Panc1 (cell line): ENCODE data around the gene LDLR. TPM values are rescaled to one million over a fixed set of nuclear protein-coding genes. Genes with fewer than 3 reads are reported as not detected.

Source experiments
- ATAC-seq: fragments of 200-7000 bp; cut with Tn5 transposase; 2 replicates; pipeline ENCODE4 v1.9.1; 2020; ENCODE audit warnings: mild to moderate bottlenecking, moderate library complexity
- BruUV-seq: library from RNA; stranded (reverse); fragments of 400-500 nt; replicated peaks from 2 replicates; lab custom pipeline; 2021; lab: Mats Ljungman, UMichigan
- CTCF ChIA-PET: fragments of 300-600 bp; sonication (Branson Sonifier 250); formaldehyde crosslinking; loops from one replicate; lab custom pipeline; 2022; ENCODE audit warnings: antibody characterized with exemption; lab: Charles Lee
- POLR2A ChIA-PET: fragments of 300-600 bp; sonication (Branson Sonifier 250); formaldehyde crosslinking; loops from one replicate; lab custom pipeline; 2022; ENCODE audit warnings: antibody characterized with exemption; lab: Charles Lee
- DNase-seq: peaks from one replicate; pipeline ENCODE4 v3.0.0-alpha.2; 2010; ENCODE audit warnings: low read depth, low spot score
- H3K27ac ChIP-seq: 2 replicates; pipeline ENCODE4 v1.5.1; 2011; ENCODE audit warnings: mild to moderate bottlenecking, low read length, inconsistent platforms
- H3K27me3 ChIP-seq: fragments of 200-500 bp; sonication (Bioruptor generic); 2 replicates; pipeline ENCODE4 v1.6.0; 2014; ENCODE audit warnings: low read length, inconsistent platforms; ENCODE audit not compliant: control insufficient read depth, insufficient read depth
- H3K36me3 ChIP-seq: fragments of 200-500 bp; sonication (Bioruptor generic); 2 replicates; pipeline ENCODE4 v1.5.1; 2014; ENCODE audit warnings: inconsistent platforms, mild to moderate bottlenecking, low read length, moderate library complexity; ENCODE audit not compliant: control insufficient read depth, insufficient read depth
- H3K4me1 ChIP-seq: 2 replicates; pipeline ENCODE4 v1.5.1; 2011; ENCODE audit warnings: inconsistent platforms, mild to moderate bottlenecking, low read length, moderate library complexity; ENCODE audit not compliant: control insufficient read depth, insufficient read depth
- H3K4me3 ChIP-seq, 2 experiments: 2 replicates each; pipeline ENCODE4 v1.5.1; 2011 to 2012; ENCODE audit warnings: low read depth in 2 of 2, low read length in 2 of 2, mild to moderate bottlenecking in 2 of 2, inconsistent platforms in 1 of 2, moderate library complexity in 1 of 2
- H3K9me3 ChIP-seq: fragments of 200-500 bp; sonication (Bioruptor generic); 2 replicates; pipeline ENCODE4 v1.5.1; 2014; ENCODE audit warnings: low read depth, mild to moderate bottlenecking, inconsistent platforms, low read length, moderate library complexity; ENCODE audit not compliant: control insufficient read depth, insufficient read depth
- POLR2AphosphoS5 ChIP-seq: IDR thresholded peaks from 2 replicates; pipeline ENCODE4 v1.6.1; 2012; ENCODE audit warnings: mild to moderate bottlenecking, low read depth, low read length, moderate library complexity
- SIN3A ChIP-seq: IDR thresholded peaks from 2 replicates; pipeline ENCODE4 v1.6.1; 2012; ENCODE audit warnings: low read depth, mild to moderate bottlenecking, low read length, moderate library complexity, borderline replicate concordance; ENCODE audit not compliant: insufficient read depth
- TCF7L2 ChIP-seq: IDR thresholded peaks from 2 replicates; pipeline ENCODE4 v1.6.1; 2011; ENCODE audit warnings: mild to moderate bottlenecking, low read depth, low read length, inconsistent platforms
- in situ Hi-C: cut with HindIII; loops from 2 replicates; pipeline ENCODE4 v1.10.0; 2016; ENCODE audit warnings: low sequenced_read_pairs, low pct_unique_long_range_greater_than_20kb
- intact Hi-C: fragments of 100-400 bp; cut with micrococcal nuclease; formaldehyde crosslinking; loops from one replicate; pipeline ENCODE4 v1.10.0; 2022; ENCODE audit not compliant: unreplicated experiment
- total RNA-seq: library from RNA; stranded (reverse); gene quantifications from one replicate; pipeline ENCODE4 v1.2.1, GENCODE V29; 2021; ENCODE audit not compliant: unreplicated experiment
- TF ChIP-seq, protein P1 (sequence below): fragments of 450-650 bp; IDR thresholded peaks from 2 replicates; pipeline ENCODE4 v1.5.1; 2017; ENCODE audit warnings: mild to moderate bottlenecking
- TF ChIP-seq, protein P2 (sequence below), 2 experiments: IDR thresholded peaks; 2 replicates each; pipeline ENCODE4 v1.6.1; 2011 to 2012; ENCODE audit warnings: low read depth in 2 of 2, control low read depth in 1 of 2, low read length in 1 of 2, mild to moderate bottlenecking in 1 of 2, moderate library complexity in 1 of 2; ENCODE audit not compliant: insufficient read depth in 1 of 2

LDLR gene
- total RNA-seq, 1 experiment from 2014 or later: 203 TPM

DNA sequence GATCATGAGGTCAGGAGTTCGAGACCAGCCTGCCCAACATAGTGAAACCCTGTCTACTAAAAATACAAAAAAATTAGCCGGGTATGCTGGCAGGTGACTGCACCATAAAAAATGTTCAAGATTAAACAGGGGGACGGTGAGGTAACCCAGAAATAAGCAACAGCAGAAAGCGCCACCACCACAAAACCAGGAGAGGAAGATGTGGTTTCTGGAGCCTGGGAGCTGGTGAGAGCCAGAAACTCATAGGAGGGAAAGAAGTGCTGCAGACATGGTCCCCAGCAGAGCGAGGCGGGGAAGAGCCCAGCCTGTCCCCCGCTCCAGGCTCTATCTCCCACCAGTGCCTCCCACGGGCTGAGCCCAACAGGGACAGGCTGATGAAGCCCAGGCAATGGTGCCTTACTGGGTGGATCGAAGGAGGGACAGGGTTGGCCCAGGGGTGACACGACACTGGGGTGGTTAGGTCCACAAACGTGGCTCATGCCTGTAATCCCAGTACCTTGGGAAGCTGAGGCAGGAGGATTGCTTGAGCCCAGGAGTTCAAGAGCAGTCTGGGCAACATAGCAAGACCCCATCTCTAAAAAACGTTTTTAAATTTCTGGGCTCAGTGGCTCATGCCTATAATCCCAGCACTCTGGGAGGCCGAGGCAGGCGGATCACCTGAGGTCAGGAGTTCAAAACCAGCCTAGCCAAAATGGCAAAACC lies 47.3 kb downstream of the LDLR start:
- TF ChIP-seq POLR2AphosphoS5 (no peak), SIN3A (no peak), TCF7L2 (no peak)
- TF ChIP-seq, protein P1, sequence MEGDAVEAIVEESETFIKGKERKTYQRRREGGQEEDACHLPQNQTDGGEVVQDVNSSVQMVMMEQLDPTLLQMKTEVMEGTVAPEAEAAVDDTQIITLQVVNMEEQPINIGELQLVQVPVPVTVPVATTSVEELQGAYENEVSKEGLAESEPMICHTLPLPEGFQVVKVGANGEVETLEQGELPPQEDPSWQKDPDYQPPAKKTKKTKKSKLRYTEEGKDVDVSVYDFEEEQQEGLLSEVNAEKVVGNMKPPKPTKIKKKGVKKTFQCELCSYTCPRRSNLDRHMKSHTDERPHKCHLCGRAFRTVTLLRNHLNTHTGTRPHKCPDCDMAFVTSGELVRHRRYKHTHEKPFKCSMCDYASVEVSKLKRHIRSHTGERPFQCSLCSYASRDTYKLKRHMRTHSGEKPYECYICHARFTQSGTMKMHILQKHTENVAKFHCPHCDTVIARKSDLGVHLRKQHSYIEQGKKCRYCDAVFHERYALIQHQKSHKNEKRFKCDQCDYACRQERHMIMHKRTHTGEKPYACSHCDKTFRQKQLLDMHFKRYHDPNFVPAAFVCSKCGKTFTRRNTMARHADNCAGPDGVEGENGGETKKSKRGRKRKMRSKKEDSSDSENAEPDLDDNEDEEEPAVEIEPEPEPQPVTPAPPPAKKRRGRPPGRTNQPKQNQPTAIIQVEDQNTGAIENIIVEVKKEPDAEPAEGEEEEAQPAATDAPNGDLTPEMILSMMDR: no peak
- TF ChIP-seq, protein P2, sequence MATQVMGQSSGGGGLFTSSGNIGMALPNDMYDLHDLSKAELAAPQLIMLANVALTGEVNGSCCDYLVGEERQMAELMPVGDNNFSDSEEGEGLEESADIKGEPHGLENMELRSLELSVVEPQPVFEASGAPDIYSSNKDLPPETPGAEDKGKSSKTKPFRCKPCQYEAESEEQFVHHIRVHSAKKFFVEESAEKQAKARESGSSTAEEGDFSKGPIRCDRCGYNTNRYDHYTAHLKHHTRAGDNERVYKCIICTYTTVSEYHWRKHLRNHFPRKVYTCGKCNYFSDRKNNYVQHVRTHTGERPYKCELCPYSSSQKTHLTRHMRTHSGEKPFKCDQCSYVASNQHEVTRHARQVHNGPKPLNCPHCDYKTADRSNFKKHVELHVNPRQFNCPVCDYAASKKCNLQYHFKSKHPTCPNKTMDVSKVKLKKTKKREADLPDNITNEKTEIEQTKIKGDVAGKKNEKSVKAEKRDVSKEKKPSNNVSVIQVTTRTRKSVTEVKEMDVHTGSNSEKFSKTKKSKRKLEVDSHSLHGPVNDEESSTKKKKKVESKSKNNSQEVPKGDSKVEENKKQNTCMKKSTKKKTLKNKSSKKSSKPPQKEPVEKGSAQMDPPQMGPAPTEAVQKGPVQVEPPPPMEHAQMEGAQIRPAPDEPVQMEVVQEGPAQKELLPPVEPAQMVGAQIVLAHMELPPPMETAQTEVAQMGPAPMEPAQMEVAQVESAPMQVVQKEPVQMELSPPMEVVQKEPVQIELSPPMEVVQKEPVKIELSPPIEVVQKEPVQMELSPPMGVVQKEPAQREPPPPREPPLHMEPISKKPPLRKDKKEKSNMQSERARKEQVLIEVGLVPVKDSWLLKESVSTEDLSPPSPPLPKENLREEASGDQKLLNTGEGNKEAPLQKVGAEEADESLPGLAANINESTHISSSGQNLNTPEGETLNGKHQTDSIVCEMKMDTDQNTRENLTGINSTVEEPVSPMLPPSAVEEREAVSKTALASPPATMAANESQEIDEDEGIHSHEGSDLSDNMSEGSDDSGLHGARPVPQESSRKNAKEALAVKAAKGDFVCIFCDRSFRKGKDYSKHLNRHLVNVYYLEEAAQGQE (IDR thresholded peaks at IDR 0.05; ENCODE audit: insufficient read depth in 1 of 2, low read depth in 2 of 2, low read length in 1 of 2): no peak
- POLR2A ChIA-PET: no interaction called here
- intact Hi-C loops: loop anchor here (5.0 kb wide), 1 partner anchor 66 kb away; no protein-coding TSS in a partner anchor

DNA sequence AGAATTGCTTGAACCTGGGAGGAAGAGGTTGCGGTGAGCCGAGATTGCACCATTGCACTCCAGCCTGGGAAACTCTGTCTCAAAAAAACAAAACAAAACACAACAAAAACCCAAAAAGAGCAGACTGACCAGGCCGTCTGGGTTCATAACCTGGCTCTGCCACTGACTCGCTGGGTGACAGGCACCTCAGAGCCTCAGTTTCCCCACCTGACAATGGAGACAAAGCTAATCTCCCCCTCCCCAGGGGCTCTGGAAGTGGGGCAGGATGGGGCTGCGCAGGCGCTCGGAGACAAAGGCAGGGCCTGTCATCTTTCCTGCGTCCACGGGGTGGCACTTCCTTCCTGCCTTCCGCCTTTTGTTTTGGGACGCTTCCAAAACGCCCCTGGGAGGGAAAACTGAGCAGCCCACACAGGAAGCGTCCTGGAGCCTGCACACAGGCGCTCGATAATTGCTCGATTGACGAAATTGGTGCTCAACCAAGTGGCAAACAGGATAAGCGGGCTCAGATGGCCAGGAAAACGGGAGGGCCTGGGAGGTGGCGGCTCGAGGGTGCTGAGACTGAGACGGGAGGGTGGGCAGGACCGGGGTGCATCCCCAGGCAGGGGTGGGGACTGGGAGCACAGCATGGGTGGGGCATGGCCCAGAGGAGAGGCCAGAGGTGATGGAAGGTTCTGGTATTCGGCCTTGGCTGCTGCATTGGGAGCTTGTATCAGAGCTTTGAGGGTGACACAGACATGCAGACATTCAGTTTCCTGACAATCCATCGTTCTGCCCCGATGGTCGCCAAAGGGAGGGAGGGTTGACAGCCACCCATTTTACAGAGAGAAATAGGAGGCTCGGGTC lies 48.5 kb downstream of the LDLR start:
- H3K9me3 ChIP-seq: no peaks in the 10 kb centered on the region
- H3K4me1 ChIP-seq: peaks cover 30% of the 10 kb centered on the region
- ChIA-PET POLR2A (no interaction called here), CTCF (interaction anchor here (0.6 kb wide), 1 partner anchor 113 kb away, joined by 4 read pairs; no protein-coding TSS in a partner anchor)
- H3K36me3 ChIP-seq: no peaks in the 10 kb centered on the region
- peak overlapping the region; percentile 94 for H3K27ac ChIP-seq
- H3K4me3 ChIP-seq: peak overlapping the region; percentile 10 to 14
- DNase-seq (no peak), ATAC-seq (peak; percentile 44)
- no TSS peak for BruUV-seq
- intact Hi-C loops (loop anchor here (5.0 kb wide), 1 partner anchor 65 kb away; no protein-coding TSS in a partner anchor), in situ Hi-C loops (no loop called here)
- no peaks in the 10 kb centered on the region for H3K27me3 ChIP-seq
- TF ChIP-seq, protein P1: peak; percentile 82
- TF ChIP-seq SIN3A (no peak), POLR2AphosphoS5 (peak; percentile 81), TCF7L2 (no peak)
- TF ChIP-seq, protein P2 (IDR thresholded peaks at IDR 0.05; ENCODE audit: insufficient read depth in 1 of 2, low read depth in 2 of 2, low read length in 1 of 2): no peak

More for the DNA sequence above, 47.3 kb downstream of the LDLR start:
- ATAC-seq: no peak
- CTCF ChIA-PET: no interaction called here
- Histone ChIP-seq H3K4me1 (peaks cover 19% of the 10 kb centered on the region), H3K9me3 (no peaks in the 10 kb centered on the region), H3K27me3 (no peaks in the 10 kb centered on the region), H3K27ac (peak overlapping the region; percentile 94; the same call in 1 of the 2 replicates), H3K36me3 (peaks cover 2% of the 10 kb centered on the region; the same call in 1 of the 2 replicates), H3K4me3 (no peak overlapping the region)
- in situ Hi-C loops: no loop called here
- no peak for DNase-seq
- BruUV-seq: no TSS peak
